GM18507 (cell line): ENCODE results near the gene SNED1.

ENCODE experiments used
- DNase-seq: peaks from one replicate; pipeline ENCODE4 v3.0.0; 2011; ENCODE audit warnings: low read depth; ENCODE audit not compliant: insufficient read length; ENCODE audit errors: extremely low spot score
- FAIRE-seq: peaks from 2 replicates; lab custom pipeline; 2011; peaks lifted over from hg19 to GRCh38; lab: Jason Lieb, UNC

SNED1 gene

GRCh38 chr2:241071677-241072111 is 73.3 kb downstream of the SNED1 start:
- FAIRE-seq = no peak
- no peak for DNase-seq

GRCh38 chr2:241072151-241072550 is 73.7 kb downstream of the SNED1 start:
- no peak for FAIRE-seq
- DNase-seq = no peak

GRCh38 chr2:241072553-241073165 is 74.2 kb downstream of the SNED1 start:
- DNase-seq (no peak), FAIRE-seq (no peak)

GRCh38 chr2:241073166-241074064 is 75.0 kb downstream of the SNED1 start:
- DNase-seq (no peak), FAIRE-seq (no peak)

GRCh38 chr2:241074065-241074818 is 75.8 kb downstream of the SNED1 start:
- FAIRE-seq (no peak), DNase-seq (no peak)

GRCh38 chr2:241074901-241075540 is 76.6 kb downstream of the SNED1 start:
- FAIRE-seq (no peak), DNase-seq (no peak)

- FAIRE-seq (no peak), DNase-seq (no peak)
Measured at GRCh38 chr2:241080405-241081189, 82.2 kb downstream of the SNED1 start.

GRCh38 chr2:241081190-241081642 is 82.8 kb downstream of the SNED1 start:
- FAIRE-seq = no peak

GRCh38 chr2:241081643-241082340 is 83.4 kb downstream of the SNED1 start:
- FAIRE-seq = no peak
- no peak for DNase-seq

More at GRCh38 chr2:241081190-241081642, 82.8 kb downstream of the SNED1 start:
- no peak for DNase-seq

GRCh38 chr2:241082341-241083090 is 84.1 kb downstream of the SNED1 start:
- no peak for FAIRE-seq
- no peak for DNase-seq

- DNase-seq = no peak
- no peak for FAIRE-seq
Measured at GRCh38 chr2:241083091-241083415, 84.6 kb downstream of the SNED1 start.

GRCh38 chr2:241084856-241085444 is 86.5 kb downstream of the SNED1 start:
- DNase-seq (no peak), FAIRE-seq (no peak)

- peak; percentile 54 for DNase-seq
Measured at GRCh38 chr2:241087420-241088268, 89.2 kb downstream of the SNED1 start.

GRCh38 chr2:241088376-241088775 is 90.0 kb downstream of the SNED1 start:
- DNase-seq (no peak), FAIRE-seq (no peak)

More at GRCh38 chr2:241087420-241088268, 89.2 kb downstream of the SNED1 start:
- FAIRE-seq = peak; percentile 91

- FAIRE-seq (peak; percentile 26), DNase-seq (no peak)
Measured at GRCh38 chr2:241088791-241089732, 90.6 kb downstream of the SNED1 start.
